A549 (cell line): ENCODE data around the gene GXYLT1. TPM values are rescaled to one million over a fixed set of nuclear protein-coding genes. Genes with fewer than 3 reads are reported as not detected.

Source experiments
- ATAC-seq, 2 experiments: fragments of 200-7000 bp in 1 of 2; fragments of >200 bp in 1 of 2; cut with Nextera tagmentation in 1 of 2; cut with Tn5 transposase in 1 of 2; 3 replicates each; pipeline versions ENCODE4 v1.8.0 to v1.9.1; 2018 to 2020; ENCODE audit warnings: mild to moderate bottlenecking in 1 of 2, moderate library complexity in 1 of 2
- CTCF ChIA-PET: fragments of 300-600 bp; sonication (Branson Sonifier 250); formaldehyde crosslinking; extraction: SDS; loops from one replicate; lab custom pipeline; 2021; ENCODE audit warnings: antibody characterized with exemption, inconsistent platforms; lab: Yijun Ruan, JAX
- POLR2A ChIA-PET: fragments of 350-600 bp; formaldehyde crosslinking; extraction: SDS; loops from one replicate; lab custom pipeline; 2021; ENCODE audit warnings: antibody characterized with exemption, inconsistent platforms; lab: Yijun Ruan, JAX
- DNase-seq, 2 experiments: peaks; one replicate each; pipeline versions ENCODE4 v3.0.0 to v3.0.0-alpha.2; 2011 to 2016; ENCODE audit warnings: low read depth in 1 of 2, low spot score in 1 of 2
- FAIRE-seq: peaks from 2 replicates; lab custom pipeline; 2011; peaks lifted over from hg19 to GRCh38; lab: Jason Lieb, UNC
- H3K27ac ChIP-seq, 2 experiments: fragments of >200 bp; sonication (Bioruptor Twin); formaldehyde crosslinking; 3 replicates each; pipeline ENCODE4 v1.5.1; 2016 to 2017
- H3K4me1 ChIP-seq: fragments of >200 bp; sonication (Bioruptor Twin); formaldehyde crosslinking; 3 replicates; pipeline ENCODE4 v1.6.1; 2016
- H3K4me2 ChIP-seq: fragments of >200 bp; sonication (Bioruptor Twin); formaldehyde crosslinking; 3 replicates; pipeline ENCODE4 v1.6.1; 2016
- H3K4me3 ChIP-seq: fragments of >200 bp; sonication (Bioruptor Twin); formaldehyde crosslinking; 3 replicates; pipeline ENCODE4 v1.5.1; 2016
- H3K9me3 ChIP-seq: fragments of >200 bp; sonication (Bioruptor Twin); formaldehyde crosslinking; 3 replicates; pipeline ENCODE4 v1.6.1; 2016
- BHLHE40 ChIP-seq: IDR thresholded peaks from 2 replicates; pipeline ENCODE4 v1.6.1; 2012; ENCODE audit warnings: low read depth, low read length, inconsistent platforms
- CBX2 ChIP-seq: fragments of 200-600 bp; sonication (generic); IDR thresholded peaks from 2 replicates; pipeline ENCODE4 v1.6.1; 2016; ENCODE audit warnings: low read depth, mild to moderate bottlenecking, borderline replicate concordance
- CHD4 ChIP-seq: fragments of 200-600 bp; sonication (generic); IDR thresholded peaks from 2 replicates; pipeline ENCODE4 v1.6.1; 2016; ENCODE audit warnings: antibody characterized with exemption, mild to moderate bottlenecking, borderline replicate concordance
- E2F6 ChIP-seq: IDR thresholded peaks from 2 replicates; pipeline ENCODE4 v1.6.1; 2012; ENCODE audit warnings: low read depth, borderline replicate concordance
- ELK1 ChIP-seq: fragments of 150-350 bp; IDR thresholded peaks from 2 replicates; pipeline ENCODE4 v1.6.1; 2014; ENCODE audit warnings: low read depth, mild to moderate bottlenecking, low read length
- ESRRA ChIP-seq: fragments of 150-350 bp; IDR thresholded peaks from 2 replicates; pipeline ENCODE4 v1.6.1; 2014; ENCODE audit warnings: mild to moderate bottlenecking, low read length, borderline replicate concordance
- FOSB ChIP-seq: fragments of 250-450 bp; sonication (Bioruptor Pico); IDR thresholded peaks from 2 replicates; pipeline ENCODE4 v1.5.0; 2020; ENCODE audit warnings: mild to moderate bottlenecking, moderate library complexity
- GATA3 ChIP-seq: IDR thresholded peaks from 2 replicates; pipeline ENCODE4 v1.6.1; 2012; ENCODE audit warnings: borderline replicate concordance
- HDAC2 ChIP-seq: fragments of 200-600 bp; sonication (generic); IDR thresholded peaks from 2 replicates; pipeline ENCODE4 v1.6.1; 2016
- HOXB13 ChIP-seq: fragments of 250-450 bp; sonication (Bioruptor Pico); IDR thresholded peaks from 2 replicates; pipeline ENCODE4 v1.5.0; 2020; ENCODE audit warnings: low read depth, mild to moderate bottlenecking, moderate library complexity
- KDM1A ChIP-seq: fragments of 200-600 bp; sonication (generic); IDR thresholded peaks from 2 replicates; pipeline ENCODE4 v1.6.1; 2016; ENCODE audit warnings: low read depth, mild to moderate bottlenecking
- MAX ChIP-seq: IDR thresholded peaks from 2 replicates; pipeline ENCODE4 v1.6.1; 2012
- NFE2L2 ChIP-seq: fragments of 150-350 bp; conservative IDR thresholded peaks from 2 replicates; pipeline ENCODE4 v1.6.1; 2014; ENCODE audit warnings: low read length
- NR3C1 ChIP-seq: fragments of >200 bp; sonication (Bioruptor Twin); formaldehyde crosslinking; IDR thresholded peaks from 3 replicates; pipeline ENCODE4 v1.6.1; 2017
- PHF8 ChIP-seq: fragments of 200-600 bp; sonication (generic); IDR thresholded peaks from 2 replicates; pipeline ENCODE4 v1.6.1; 2016; ENCODE audit warnings: low read depth, mild to moderate bottlenecking, antibody characterized with exemption, moderate library complexity, borderline replicate concordance
- POLR2A ChIP-seq: IDR thresholded peaks from 2 replicates; pipeline ENCODE4 v1.6.1; 2012; ENCODE audit warnings: mild to moderate bottlenecking, low read length
- RARB ChIP-seq: fragments of 250-450 bp; sonication (Bioruptor Pico); IDR thresholded peaks from 2 replicates; pipeline ENCODE4 v1.8.0; 2021; ENCODE audit warnings: mild to moderate bottlenecking, moderate library complexity
- RFX5 ChIP-seq: fragments of 450-650 bp; IDR thresholded peaks from 2 replicates; pipeline ENCODE4 v1.7.1; 2014; ENCODE audit warnings: antibody characterized with exemption, mild to moderate bottlenecking, moderate library complexity
- SREBF2 ChIP-seq: fragments of 450-650 bp; IDR thresholded peaks from 2 replicates; pipeline ENCODE4 v1.6.1; 2014; ENCODE audit warnings: mild to moderate bottlenecking, moderate library complexity
- TFCP2L1 ChIP-seq: fragments of 250-450 bp; sonication (Bioruptor Pico); IDR thresholded peaks from 2 replicates; pipeline ENCODE4 v1.5.0; 2021; ENCODE audit warnings: mild to moderate bottlenecking
- TP53 ChIP-seq: fragments of 250-450 bp; sonication (Bioruptor Pico); IDR thresholded peaks from 2 replicates; pipeline ENCODE4 v1.5.0; 2021; ENCODE audit warnings: mild to moderate bottlenecking, moderate library complexity
- ZC3H11A ChIP-seq: fragments of 450-650 bp; IDR thresholded peaks from 2 replicates; pipeline ENCODE4 v1.6.1; 2014; ENCODE audit warnings: antibody characterized with exemption, mild to moderate bottlenecking
- ZFP36 ChIP-seq: fragments of 450-650 bp; IDR thresholded peaks from 2 replicates; pipeline ENCODE4 v1.6.1; 2014; ENCODE audit warnings: borderline replicate concordance; ENCODE audit not compliant: partially characterized antibody
- ZNF302 ChIP-seq: fragments of 250-450 bp; sonication (Bioruptor Pico); IDR thresholded peaks from 2 replicates; pipeline ENCODE4 v1.9.0; 2021; ENCODE audit warnings: inconsistent platforms, mild to moderate bottlenecking, moderate library complexity
- ZSCAN20 ChIP-seq: fragments of 250-450 bp; sonication (Bioruptor Pico); IDR thresholded peaks from 2 replicates; pipeline ENCODE4 v1.8.0; 2022; ENCODE audit warnings: mild to moderate bottlenecking, moderate library complexity
- WGBS: methylation state at CpG from one replicate; pipeline ENCODE4 v1.1.6; 2017; ENCODE audit errors: missing lambda C conversion rate; 5-methylcytosine and 5-hydroxymethylcytosine counted together
- polyA plus RNA-seq, 4 experiments: library from polyadenylated mRNA; depleted of rRNA in 3 of 4; stranded (reverse); fragments of >200 nt; fragmentation: RNase III in 1 of 4; extraction: RNeasy Plus Mini Kit Qiagen cat#74134 plus additional on column Dnase treatment in 1 of 4; gene quantifications; 2 replicates in 3 of 4; 3 replicates in 1 of 4; pipeline ENCODE4 v1.2.3, GENCODE V29; 2011 to 2017

The GXYLT1 gene
- polyA plus RNA-seq, 2 of the 4 experiments (the other 2 are of a cell fraction), result 11.2 to 25.0 TPM

GRCh38 chr12:42039176-42039575 lies 105.5 kb downstream of the GXYLT1 start:
- Histone ChIP-seq H3K4me1 (no peaks in the 10 kb centered on the region), H3K27ac (no peak overlapping the region), H3K4me2 (no peak overlapping the region), H3K4me3 (no peak overlapping the region)
- CTCF ChIA-PET, result interaction anchor here (1.4 kb wide), 1 partner anchor 15 kb away, joined by 4 read pairs; no protein-coding TSS in a partner anchor
- POLR2A ChIA-PET, result no interaction called here
- WGBS, result 37% methylated on average over 5 of the region's 5 CpGs
- DNase-seq (peak in 1 of 2 experiments; percentile 26), ATAC-seq (peak; percentile 62; a peak in 3 of 6 replicates)
- no peak for TF ChIP-seq FOSB (CRISPR knock-in tag)
- TF ChIP-seq PHF8, result no peak
- no peak for TF ChIP-seq NR3C1
- TF ChIP-seq ZC3H11A, result no peak
- no peak for TF ChIP-seq CBX2
- TF ChIP-seq ZNF302 (CRISPR knock-in tag), result no peak
- TF ChIP-seq TFCP2L1 (CRISPR knock-in tag), result no peak
- TF ChIP-seq MAX, result no peak
- no peak for TF ChIP-seq GATA3
- no peak for TF ChIP-seq E2F6
- TF ChIP-seq ZFP36, result no peak
- no peak for TF ChIP-seq RFX5
- TF ChIP-seq, all 56 proteins: peak for 0
- FAIRE-seq, result no peak
- H3K9me3 ChIP-seq, result peaks cover 6% of the 10 kb centered on the region; the same call in 2 of the 3 replicates

GRCh38 chr12:42031847-42032564 lies 112.7 kb downstream of the GXYLT1 start:
- FAIRE-seq, result no peak
- Histone ChIP-seq H3K27ac (no peak overlapping the region), H3K4me3 (no peak overlapping the region), H3K4me1 (no peaks in the 10 kb centered on the region), H3K4me2 (no peak overlapping the region), H3K9me3 (peaks cover 6% of the 10 kb centered on the region; the same call in 2 of the 3 replicates)
- DNase-seq, result no peak
- ATAC-seq, result no peak
- CTCF ChIA-PET, result no interaction called here
- WGBS, result 53% methylated on average over 4 of the region's 4 CpGs
- POLR2A ChIA-PET, result no interaction called here
- TF ChIP-seq GATA3, result no peak
- TF ChIP-seq CBX2, result no peak
- TF ChIP-seq NFE2L2, result no peak
- TF ChIP-seq POLR2A, result no peak
- no peak for TF ChIP-seq HDAC2
- TF ChIP-seq RFX5, result no peak
- no peak for TF ChIP-seq HOXB13
- no peak for TF ChIP-seq KDM1A
- no peak for TF ChIP-seq ELK1
- TF ChIP-seq FOSB (CRISPR knock-in tag), result no peak
- no peak for TF ChIP-seq BHLHE40
- no peak for TF ChIP-seq SREBF2
- TF ChIP-seq RARB (CRISPR knock-in tag), result no peak
- TF ChIP-seq MAX, result no peak
- no peak for TF ChIP-seq PHF8
- no peak for TF ChIP-seq ZSCAN20 (CRISPR knock-in tag)
- TF ChIP-seq CHD4, result no peak
- no peak for TF ChIP-seq TP53 (CRISPR knock-in tag)
- TF ChIP-seq ESRRA, result no peak

Other genes starting within 250 kb of the GXYLT1 start
- 39.7 and 49.2 TPM in 2 replicates for gene YAF2, start 93.4 kb upstream of the GXYLT1 start, polyA plus RNA-seq (2011; rRNA removed)
- 18.7 to 21.5 TPM (median 19.7 TPM) in 3 replicates for gene YAF2, start 93.4 kb upstream of the GXYLT1 start, polyA plus RNA-seq (2017; fragmentation: RNase III; extraction: RNeasy Plus Mini Kit Qiagen cat#74134 plus additional on column Dnase treatment)
- 49.6 and 93.0 TPM in 2 replicates for gene ZCRB1, start 181.2 kb upstream of the GXYLT1 start, polyA plus RNA-seq (2011; rRNA removed)
- gene ZCRB1, start 181.2 kb upstream of the GXYLT1 start, polyA plus RNA-seq (2017; fragmentation: RNase III; extraction: RNeasy Plus Mini Kit Qiagen cat#74134 plus additional on column Dnase treatment), result 62.7 to 65.9 TPM (median 65.6 TPM) in 3 replicates
- 88.8 and 135 TPM in 2 replicates for gene PPHLN1, start 181.3 kb upstream of the GXYLT1 start, polyA plus RNA-seq (2011; rRNA removed)
- 54.8 to 57.3 TPM (median 55.5 TPM) in 3 replicates for gene PPHLN1, start 181.3 kb upstream of the GXYLT1 start, polyA plus RNA-seq (2017; fragmentation: RNase III; extraction: RNeasy Plus Mini Kit Qiagen cat#74134 plus additional on column Dnase treatment)